PC-3 (cell line): ENCODE measurements around the gene NOXA1. TPM values are rescaled to one million over a fixed set of nuclear protein-coding genes. Genes with fewer than 3 reads are reported as not detected.
A peak's percentile ranks its signal among the peaks of the same experiment; 100 is the strongest.

ENCODE experiments used
- ATAC-seq: fragments of 200-7000 bp; cut with Tn5 transposase; 2 replicates; pipeline ENCODE4 v1.9.1; 2020; ENCODE audit warnings: mild to moderate bottlenecking, moderate library complexity
- BruUV-seq: library from RNA; stranded (reverse); fragments of 400-500 nt; replicated peaks from 2 replicates; lab custom pipeline; 2021; lab: Mats Ljungman, UMichigan
- CTCF ChIA-PET: fragments of 300-600 bp; sonication (Branson Sonifier 250); formaldehyde crosslinking; loops from one replicate; lab custom pipeline; 2022; ENCODE audit warnings: antibody characterized with exemption; lab: Charles Lee
- POLR2A ChIA-PET: fragments of 300-600 bp; sonication (Branson Sonifier 250); formaldehyde crosslinking; loops from one replicate; lab custom pipeline; 2022; ENCODE audit warnings: antibody characterized with exemption; ENCODE audit not compliant: unreplicated experiment; lab: Charles Lee
- DNase-seq: peaks from one replicate; pipeline ENCODE4 v3.0.0-alpha.2; 2015
- H2AFZ ChIP-seq: fragments of 300-600 bp; sonication (generic); 2 replicates; pipeline ENCODE4 v1.6.0; 2016; ENCODE audit warnings: antibody characterized with exemption, low read length
- H3F3A ChIP-seq: fragments of 300-600 bp; sonication (generic); one replicate; pipeline ENCODE4 v1.6.0; 2017; ENCODE audit warnings: antibody characterized with exemption, low read length, control low read depth, mild to moderate bottlenecking; ENCODE audit not compliant: unreplicated experiment
- H3K27ac ChIP-seq: fragments of 300-600 bp; sonication (generic); 2 replicates; pipeline ENCODE4 v1.5.1; 2016; ENCODE audit warnings: mild to moderate bottlenecking, low read length
- H3K27me3 ChIP-seq: fragments of 300-600 bp; sonication (generic); 2 replicates; pipeline ENCODE4 v1.6.1; 2016; ENCODE audit warnings: low read length, mixed read lengths
- H3K36me3 ChIP-seq: fragments of 300-600 bp; sonication (generic); 2 replicates; pipeline ENCODE4 v1.6.1; 2016; ENCODE audit warnings: low read depth, mixed run types, low read length, mixed read lengths
- H3K4me1 ChIP-seq: fragments of 300-600 bp; sonication (generic); 2 replicates; pipeline ENCODE4 v1.5.1; 2016; ENCODE audit warnings: low read length; ENCODE audit not compliant: insufficient read depth
- H3K4me2 ChIP-seq: fragments of 300-600 bp; sonication (generic); 2 replicates; pipeline ENCODE4 v1.6.0; 2016; ENCODE audit warnings: low read length
- H3K4me3 ChIP-seq: fragments of 300-600 bp; sonication (generic); 2 replicates; pipeline ENCODE4 v1.5.1; 2016; ENCODE audit warnings: mild to moderate bottlenecking, low read length, mixed read lengths
- H3K79me2 ChIP-seq: fragments of 300-600 bp; sonication (generic); 2 replicates; pipeline ENCODE4 v1.6.1; 2017; ENCODE audit warnings: low read length, mixed read lengths
- H3K9ac ChIP-seq: fragments of 300-600 bp; sonication (generic); 2 replicates; pipeline ENCODE4 v1.6.0; 2016; ENCODE audit warnings: mild to moderate bottlenecking, low read length
- H3K9me2 ChIP-seq: fragments of 300-600 bp; sonication (generic); replicated peaks from 2 replicates; pipeline ENCODE4 v1.6.1; 2016; ENCODE audit warnings: mixed run types, low read length, mixed read lengths
- H3K9me3 ChIP-seq: fragments of 300-600 bp; sonication (generic); 2 replicates; pipeline ENCODE4 v1.6.1; 2016; ENCODE audit warnings: low read length, mixed read lengths
- H4K20me1 ChIP-seq: fragments of 300-600 bp; sonication (generic); 2 replicates; pipeline ENCODE4 v1.6.1; 2016; ENCODE audit warnings: low read length, mixed read lengths
- EZH2 ChIP-seq: fragments of 300-600 bp; sonication (generic); IDR thresholded peaks from one replicate; pipeline ENCODE4 v1.6.1; 2017; ENCODE audit warnings: antibody characterized with exemption, mild to moderate bottlenecking, low read length; ENCODE audit not compliant: unreplicated experiment
- EZH2phosphoT487 ChIP-seq: fragments of 300-600 bp; sonication (generic); IDR thresholded peaks from 2 replicates; pipeline ENCODE4 v1.6.1; 2018; ENCODE audit warnings: mild to moderate bottlenecking, antibody characterized with exemption, low read length, borderline replicate concordance
- intact Hi-C: fragments of 100-400 bp; cut with micrococcal nuclease; formaldehyde crosslinking; loops from 2 replicates; pipeline ENCODE4 v1.9.0; 2023
- total RNA-seq: library from RNA; depleted of rRNA; stranded (reverse); fragments of >200 nt; gene quantifications from 2 replicates; pipeline ENCODE4 v1.2.3, GENCODE V29; 2014
- TF ChIP-seq, protein P1 (sequence below): fragments of 300-600 bp; sonication (generic); conservative IDR thresholded peaks from 2 replicates; pipeline ENCODE4 v1.5.1; 2017; ENCODE audit warnings: antibody characterized with exemption, low read depth, mild to moderate bottlenecking, low read length

Gene NOXA1
- total RNA-seq, 1 experiment from 2014 or later: 0.51 TPM

DNA sequence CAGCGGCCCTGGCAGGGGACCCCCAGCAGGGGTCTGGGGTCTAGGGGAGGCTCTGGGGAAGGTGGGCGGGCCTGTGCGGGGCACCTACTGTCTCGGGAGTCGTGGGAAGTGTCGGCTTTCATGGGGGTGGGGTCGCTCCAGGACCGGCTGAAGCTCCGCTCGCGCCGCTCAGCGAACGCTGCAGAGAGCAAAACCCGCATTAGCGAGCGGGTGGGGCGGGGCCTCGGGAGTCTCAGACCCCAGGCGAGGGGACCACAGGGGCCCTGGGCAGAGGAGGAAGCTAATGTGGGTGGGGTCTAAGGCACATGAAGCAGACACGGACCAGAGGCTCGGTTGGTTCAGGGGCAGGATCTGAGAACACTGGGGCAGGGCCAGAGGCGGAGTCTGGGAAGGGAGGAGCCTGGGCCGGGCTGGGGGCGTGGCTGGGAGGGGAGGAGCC is 30.5 kb downstream of the NOXA1 start:
- DNase-seq (peak; percentile 19), ATAC-seq (0 out of 2 replicates have a peak, but pooled peaks have one; percentile 21)
- TF ChIP-seq, protein P1, sequence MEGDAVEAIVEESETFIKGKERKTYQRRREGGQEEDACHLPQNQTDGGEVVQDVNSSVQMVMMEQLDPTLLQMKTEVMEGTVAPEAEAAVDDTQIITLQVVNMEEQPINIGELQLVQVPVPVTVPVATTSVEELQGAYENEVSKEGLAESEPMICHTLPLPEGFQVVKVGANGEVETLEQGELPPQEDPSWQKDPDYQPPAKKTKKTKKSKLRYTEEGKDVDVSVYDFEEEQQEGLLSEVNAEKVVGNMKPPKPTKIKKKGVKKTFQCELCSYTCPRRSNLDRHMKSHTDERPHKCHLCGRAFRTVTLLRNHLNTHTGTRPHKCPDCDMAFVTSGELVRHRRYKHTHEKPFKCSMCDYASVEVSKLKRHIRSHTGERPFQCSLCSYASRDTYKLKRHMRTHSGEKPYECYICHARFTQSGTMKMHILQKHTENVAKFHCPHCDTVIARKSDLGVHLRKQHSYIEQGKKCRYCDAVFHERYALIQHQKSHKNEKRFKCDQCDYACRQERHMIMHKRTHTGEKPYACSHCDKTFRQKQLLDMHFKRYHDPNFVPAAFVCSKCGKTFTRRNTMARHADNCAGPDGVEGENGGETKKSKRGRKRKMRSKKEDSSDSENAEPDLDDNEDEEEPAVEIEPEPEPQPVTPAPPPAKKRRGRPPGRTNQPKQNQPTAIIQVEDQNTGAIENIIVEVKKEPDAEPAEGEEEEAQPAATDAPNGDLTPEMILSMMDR: no peak
- TF ChIP-seq EZH2 (no peak), EZH2phosphoT487 (no peak)
- no peaks in the 10 kb centered on the region for H3K9me2 ChIP-seq
- no peak overlapping the region for H3K27ac ChIP-seq
- H2AFZ ChIP-seq: no peak overlapping the region
- no peaks in the 10 kb centered on the region for H3K9me3 ChIP-seq
- no peaks in the 10 kb centered on the region for H3K27me3 ChIP-seq
- POLR2A ChIA-PET: no interaction called here
- H3F3A ChIP-seq: no peaks in the 10 kb centered on the region
- no peaks in the 10 kb centered on the region for H3K4me1 ChIP-seq
- H3K4me3 ChIP-seq: no peak overlapping the region
- peaks cover 12% of the 10 kb centered on the region; the same call in 1 of the 2 replicates for H3K79me2 ChIP-seq
- no peak overlapping the region for H3K4me2 ChIP-seq
- CTCF ChIA-PET: no interaction called here
- no peaks in the 10 kb centered on the region for H4K20me1 ChIP-seq
- H3K36me3 ChIP-seq: no peaks in the 10 kb centered on the region
- H3K9ac ChIP-seq: no peak overlapping the region
- no TSS peak for BruUV-seq
- intact Hi-C loops: no loop called here

DNA sequence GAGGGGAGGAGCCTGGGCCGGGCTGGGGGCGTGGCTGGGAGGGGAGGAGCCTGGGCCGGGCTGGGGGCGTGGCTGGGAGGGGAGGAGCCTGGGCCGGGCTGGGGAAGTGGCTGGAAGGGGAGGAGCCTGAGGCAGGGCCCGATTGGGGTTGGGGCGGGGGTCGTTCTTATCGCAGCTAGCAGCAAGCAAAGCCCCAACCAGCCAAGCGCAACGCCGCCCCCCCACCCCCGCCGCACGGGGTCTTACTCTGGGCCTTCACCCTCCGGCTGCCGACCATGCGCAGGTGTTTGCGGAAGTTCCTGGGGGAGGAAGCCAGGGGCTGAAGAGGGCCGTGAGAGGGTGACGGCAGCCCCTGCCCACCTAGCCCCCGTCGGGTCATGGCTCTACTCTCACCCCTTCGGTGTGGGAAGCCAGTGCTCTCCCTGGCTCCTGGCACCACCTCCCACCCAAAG is 31.0 kb downstream of the NOXA1 start:
- no peaks in the 10 kb centered on the region for H3K9me2 ChIP-seq
- TF ChIP-seq EZH2phosphoT487: no peak
- TF ChIP-seq, protein P1: no peak
- no peak for TF ChIP-seq EZH2
- no peaks in the 10 kb centered on the region for H3F3A ChIP-seq
- POLR2A ChIA-PET: no interaction called here
- H3K4me2 ChIP-seq: no peak overlapping the region
- peaks cover 13% of the 10 kb centered on the region; the same call in 1 of the 2 replicates for H3K79me2 ChIP-seq
- no peaks in the 10 kb centered on the region for H3K4me1 ChIP-seq
- DNase-seq (no peak), ATAC-seq (no peak)
- no peaks in the 10 kb centered on the region for H3K36me3 ChIP-seq
- H3K9ac ChIP-seq: no peak overlapping the region
- intact Hi-C loops: no loop called here
- H2AFZ ChIP-seq: no peak overlapping the region
- H3K9me3 ChIP-seq: no peaks in the 10 kb centered on the region
- H3K27me3 ChIP-seq: no peaks in the 10 kb centered on the region
- no peaks in the 10 kb centered on the region for H4K20me1 ChIP-seq
- H3K4me3 ChIP-seq: no peak overlapping the region
- no peak overlapping the region for H3K27ac ChIP-seq
- CTCF ChIA-PET: no interaction called here
- BruUV-seq: no TSS peak

DNA sequence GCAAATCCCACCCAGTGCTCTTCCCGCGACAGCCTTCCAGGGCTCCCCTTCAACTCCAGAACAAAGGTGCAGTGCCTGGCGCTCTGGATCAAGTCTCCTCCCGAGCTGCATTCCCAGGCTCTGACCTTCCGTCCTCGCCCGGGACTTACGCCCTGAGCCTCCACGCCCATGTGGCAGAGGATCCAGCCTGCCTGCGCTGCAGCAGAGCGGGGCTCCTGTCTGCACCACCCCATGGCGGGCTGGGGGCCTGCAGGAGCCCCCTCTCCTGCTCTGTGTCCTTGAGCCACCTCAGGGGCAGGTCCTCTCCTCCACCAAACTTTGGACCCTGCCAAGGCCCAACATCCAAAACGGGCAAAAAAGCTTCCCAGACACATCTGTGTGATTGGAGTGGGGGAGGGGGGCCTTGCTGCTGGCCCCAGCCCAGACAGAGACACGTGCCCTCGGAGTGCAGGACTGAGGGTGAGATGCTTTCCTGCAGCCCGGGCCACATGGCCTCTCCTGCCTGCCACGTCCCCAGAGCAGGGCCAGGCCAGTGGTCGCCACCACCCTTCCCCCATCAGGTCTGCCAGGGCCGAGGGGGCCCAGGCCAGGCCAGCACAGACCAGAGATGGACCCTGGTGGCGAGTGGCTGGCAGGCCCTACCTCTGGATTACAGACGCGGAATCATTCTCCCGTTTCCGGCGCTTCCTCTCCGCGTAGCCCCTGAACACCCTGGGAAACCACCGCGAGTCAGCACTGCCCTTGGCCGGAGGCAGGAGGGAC is 31.6 kb downstream of the NOXA1 start:
- Histone ChIP-seq H3K4me1 (peaks cover 4% of the 10 kb centered on the region; the same call in 1 of the 2 replicates), H3K27ac (no peak overlapping the region), H3K79me2 (peaks cover 13% of the 10 kb centered on the region; the same call in 1 of the 2 replicates), H3K4me2 (no peak overlapping the region), H3K9me3 (no peaks in the 10 kb centered on the region), H4K20me1 (no peaks in the 10 kb centered on the region), H3K9ac (no peak overlapping the region), H3K27me3 (no peaks in the 10 kb centered on the region), H3F3A (no peaks in the 10 kb centered on the region), H2AFZ (no peak overlapping the region), H3K36me3 (no peaks in the 10 kb centered on the region), H3K9me2 (no peaks in the 10 kb centered on the region), H3K4me3 (no peak overlapping the region)
- ATAC-seq (no peak), DNase-seq (no peak)
- ChIA-PET CTCF (no interaction called here), POLR2A (no interaction called here)
- intact Hi-C loops: no loop called here
- BruUV-seq: no TSS peak
- TF ChIP-seq EZH2: no peak
- TF ChIP-seq, protein P1: no peak
- TF ChIP-seq EZH2phosphoT487: no peak
